Activated CD8-positive, alpha-beta T cell treated with anti-CD3 and anti-CD28 coated beads, Interleukin-2, amount 10 ng/mL, durations not matched to agents 7 days and 5 days (primary cell): ENCODE measurements around the gene SPECC1. TPM values are rescaled to one million over a fixed set of nuclear protein-coding genes. Genes with fewer than 3 reads are reported as not detected.
"Not testable (repeated sequence)": the region's sequence is repeated elsewhere in the genome, so short reads cannot be mapped to it uniquely, and the experiment has no call there.

Experiments
- ATAC-seq: fragments of 150-1000 bp; cut with Tn5 transposase; one replicate; pipeline ENCODE4 v1.10.0; 2021; ENCODE audit warnings: moderate library complexity
- CTCF ChIA-PET: fragments of 350-600 bp; sonication (Branson Sonifier 250); formaldehyde crosslinking; loops from one replicate; lab custom pipeline; 2021; ENCODE audit warnings: antibody characterized with exemption; lab: Charles Lee
- POLR2A ChIA-PET: fragments of 350-600 bp; sonication (Branson Sonifier 250); formaldehyde crosslinking; loops from one replicate; lab custom pipeline; 2021; ENCODE audit warnings: antibody characterized with exemption; lab: Charles Lee
- DNase-seq: peaks from one replicate; pipeline ENCODE4 v3.0.0-alpha.2; 2020
- H3K27ac Mint-ChIP-seq: one replicate; pipeline ENCODE4 v1.8.0; 2021; ENCODE audit warnings: mild to moderate bottlenecking, mixed read lengths
- H3K27me3 Mint-ChIP-seq: one replicate; pipeline ENCODE4 v1.8.0; 2021; ENCODE audit warnings: low read depth, mixed read lengths
- H3K36me3 Mint-ChIP-seq: one replicate; pipeline ENCODE4 v1.8.0; 2021; ENCODE audit warnings: low read depth, mixed read lengths
- H3K4me1 Mint-ChIP-seq: one replicate; pipeline ENCODE4 v1.8.0; 2021; ENCODE audit warnings: low read depth, mixed read lengths
- H3K4me3 Mint-ChIP-seq: one replicate; pipeline ENCODE4 v1.8.0; 2021; ENCODE audit warnings: mild to moderate bottlenecking, mixed read lengths
- H3K9me3 Mint-ChIP-seq: one replicate; pipeline ENCODE4 v1.8.0; 2022; ENCODE audit warnings: mixed read lengths; ENCODE audit not compliant: insufficient read depth
- total RNA-seq, 2 experiments: library from RNA; stranded (reverse); gene quantifications; one replicate each; pipeline ENCODE4 v1.2.3, GENCODE V29; 2021

Gene SPECC1
- total RNA-seq, 2 experiments from 2014 or later, result 4.2 to 5.3 TPM

DNA sequence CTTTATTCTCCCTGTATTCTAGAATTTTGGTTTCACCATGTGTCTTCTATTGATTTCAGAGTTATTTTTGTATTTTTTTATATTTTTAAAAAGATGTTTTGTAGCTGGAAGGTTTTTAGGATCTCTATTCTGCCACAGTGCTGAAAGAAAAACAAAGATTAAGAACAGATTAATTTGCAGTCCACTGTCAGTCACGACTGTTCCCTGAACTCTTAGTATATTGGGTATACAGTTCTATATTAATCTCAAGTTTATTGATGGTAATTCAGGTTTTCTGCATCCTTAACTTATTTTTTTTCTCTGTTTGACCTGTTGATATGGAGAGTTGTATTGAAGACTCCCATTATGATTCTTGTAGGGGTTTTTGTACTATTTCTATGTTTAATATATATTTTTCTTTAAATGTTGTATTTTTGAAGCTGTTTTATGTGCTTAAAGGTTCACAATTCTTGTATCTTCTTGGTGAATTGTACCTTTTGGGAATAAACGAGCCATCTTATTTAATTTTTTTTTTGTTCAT, 2.9 kb downstream of the SPECC1 start:
- Mint-ChIP-seq H3K4me1 (peaks cover 10% of the 10 kb centered on the region), H3K27ac (no peak overlapping the region), H3K4me3 (no peak overlapping the region), H3K36me3 (no peaks in the 10 kb centered on the region), H3K9me3 (no peaks in the 10 kb centered on the region), H3K27me3 (peaks cover 34% of the 10 kb centered on the region)
- ChIA-PET POLR2A (no interaction called here), CTCF (interaction anchor here (1.4 to 3.8 kb wide), 2 partner anchors 11 to 19 kb away, joined by 6 to 21 read pairs; no protein-coding TSS in a partner anchor)
- DNase-seq, result no peak
- ATAC-seq, result no peak

DNA sequence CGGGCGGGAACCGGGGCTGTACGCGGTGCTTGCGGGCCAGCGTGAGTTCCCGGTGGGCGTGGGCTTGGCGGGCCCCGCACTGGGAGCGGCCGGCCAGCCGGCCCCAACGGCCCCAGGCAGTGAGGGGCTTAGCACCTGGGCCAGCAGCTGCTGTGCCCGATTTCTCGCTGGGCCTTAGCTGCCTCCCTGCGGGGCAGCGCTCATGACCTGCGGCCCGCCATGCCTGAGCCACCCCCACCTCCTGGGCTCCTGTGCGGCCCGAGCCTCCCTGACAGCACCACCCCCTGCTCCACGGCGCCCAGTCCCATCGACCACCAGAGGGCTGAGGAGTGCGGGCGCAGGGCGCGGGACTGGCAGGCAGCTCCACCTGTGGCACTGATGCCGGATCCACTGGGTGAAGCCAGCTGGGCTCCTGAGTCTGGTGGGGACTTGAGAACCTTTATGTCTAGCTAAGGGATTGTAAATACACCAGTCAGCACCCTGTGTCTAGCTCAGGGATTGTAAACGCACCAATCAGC, 7.4 kb downstream of the SPECC1 start:
- DNase-seq, CTCF ChIA-PET, H3K27ac Mint-ChIP-seq, POLR2A ChIA-PET, H3K4me1 Mint-ChIP-seq, H3K36me3 Mint-ChIP-seq, H3K4me3 Mint-ChIP-seq, H3K9me3 Mint-ChIP-seq, ATAC-seq: not testable (repeated sequence)
- H3K27me3 Mint-ChIP-seq, result peaks cover 20% of the 10 kb centered on the region

DNA sequence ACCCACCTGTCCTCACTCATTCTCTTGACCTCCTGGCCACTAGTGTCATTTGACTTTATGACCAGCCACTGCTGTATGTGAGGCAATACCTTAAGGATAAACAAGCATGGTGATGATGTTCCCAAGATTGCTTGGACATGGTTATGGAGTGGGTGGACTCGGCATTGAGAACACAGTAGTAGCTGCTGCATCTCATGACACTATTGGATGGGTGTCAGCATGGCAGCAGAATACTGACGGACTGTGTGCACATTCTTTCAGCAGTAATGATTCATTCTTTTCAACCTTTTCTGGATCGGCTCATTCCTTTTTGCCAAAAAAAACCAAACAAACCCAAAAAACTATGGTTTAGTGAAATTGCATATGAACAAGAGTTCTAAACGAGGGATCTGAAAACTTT, 13.5 kb downstream of the SPECC1 start:
- Mint-ChIP-seq H3K9me3 (no peaks in the 10 kb centered on the region), H3K36me3 (no peaks in the 10 kb centered on the region), H3K27me3 (peaks cover 30% of the 10 kb centered on the region), H3K4me3 (no peak overlapping the region), H3K27ac (no peak overlapping the region), H3K4me1 (no peaks in the 10 kb centered on the region)
- DNase-seq, result no peak
- ChIA-PET CTCF (interaction anchor here (1.1 kb wide), 1 partner anchor 10 kb away, joined by 6 read pairs; no protein-coding TSS in a partner anchor), POLR2A (no interaction called here)
- no peak for ATAC-seq

DNA sequence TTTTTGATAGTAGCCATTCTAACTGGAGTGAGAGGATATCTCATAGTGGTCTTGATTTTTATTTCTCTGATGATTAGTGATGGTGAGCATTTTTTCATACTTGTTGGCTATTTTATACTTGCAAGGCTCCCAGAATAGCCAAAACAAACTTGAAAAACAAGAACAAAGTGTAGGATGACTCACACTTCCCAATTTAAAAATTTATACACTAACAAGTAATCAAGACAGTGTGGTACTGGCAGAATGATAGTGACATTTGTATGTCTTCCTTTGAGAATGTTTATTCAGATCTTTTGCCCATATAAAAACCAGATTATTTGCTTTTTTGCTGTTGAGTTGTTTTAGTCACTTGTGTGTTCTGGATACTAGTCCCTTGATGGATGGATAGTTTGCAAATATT, 17.8 kb downstream of the SPECC1 start:
- CTCF ChIA-PET, result no interaction called here
- DNase-seq (no peak), ATAC-seq (no peak)
- Mint-ChIP-seq H3K27ac (no peak overlapping the region), H3K4me1 (peaks cover 4% of the 10 kb centered on the region), H3K27me3 (peaks cover 30% of the 10 kb centered on the region), H3K4me3 (no peak overlapping the region), H3K36me3 (no peaks in the 10 kb centered on the region), H3K9me3 (no peaks in the 10 kb centered on the region)
- POLR2A ChIA-PET, result no interaction called here

DNA sequence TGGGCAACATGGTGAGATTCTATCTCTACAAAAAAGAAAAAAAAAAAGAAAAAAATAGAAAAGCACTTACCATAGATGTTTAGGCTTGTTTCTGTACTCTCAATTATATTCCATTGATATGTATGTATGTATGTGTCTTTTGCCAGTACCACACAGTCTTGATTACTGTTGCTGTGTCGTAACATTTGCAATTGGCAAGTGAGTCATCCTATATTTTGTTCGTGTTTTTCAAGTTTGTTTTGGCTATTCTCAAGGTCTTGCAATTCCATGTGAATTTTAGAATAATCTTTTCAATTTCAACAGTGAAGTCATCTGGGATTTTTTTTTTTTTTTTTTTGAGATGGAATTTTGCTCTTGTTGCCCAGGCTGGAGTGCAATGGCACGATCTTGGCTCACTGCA, 19.3 kb downstream of the SPECC1 start:
- Mint-ChIP-seq H3K36me3 (no peaks in the 10 kb centered on the region), H3K9me3 (no peaks in the 10 kb centered on the region), H3K27me3 (peaks cover 27% of the 10 kb centered on the region), H3K4me3 (no peak overlapping the region), H3K27ac (no peak overlapping the region), H3K4me1 (peaks cover 8% of the 10 kb centered on the region)
- POLR2A ChIA-PET, result no interaction called here
- CTCF ChIA-PET, result no interaction called here
- DNase-seq (no peak), ATAC-seq (no peak)

DNA sequence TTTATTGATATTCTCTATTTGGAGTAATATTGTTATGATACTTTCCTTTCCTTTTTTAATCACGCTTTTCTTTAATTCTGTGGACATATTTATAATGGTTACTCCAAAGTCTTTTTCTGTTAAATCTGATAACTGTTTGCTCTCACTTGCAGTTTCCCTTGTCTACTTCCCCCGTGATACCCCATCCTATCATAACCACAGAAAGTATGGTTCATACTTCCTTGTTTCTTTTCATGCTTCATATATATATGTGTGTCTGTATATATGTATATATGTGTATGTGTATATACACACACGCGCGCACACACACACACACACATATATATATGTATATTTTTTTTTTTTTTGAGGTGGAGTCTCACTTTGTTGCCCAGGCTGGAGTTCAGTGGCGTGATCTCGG, 23.5 kb downstream of the SPECC1 start:
- no peaks in the 10 kb centered on the region for H3K36me3 Mint-ChIP-seq
- peaks cover 8% of the 10 kb centered on the region for H3K27me3 Mint-ChIP-seq
- no peak overlapping the region for H3K27ac Mint-ChIP-seq
- no peaks in the 10 kb centered on the region for H3K9me3 Mint-ChIP-seq
- POLR2A ChIA-PET, result no interaction called here
- no peak for ATAC-seq
- DNase-seq, result no peak
- no peak overlapping the region for H3K4me3 Mint-ChIP-seq
- CTCF ChIA-PET, result no interaction called here
- H3K4me1 Mint-ChIP-seq, result peaks cover 8% of the 10 kb centered on the region

DNA sequence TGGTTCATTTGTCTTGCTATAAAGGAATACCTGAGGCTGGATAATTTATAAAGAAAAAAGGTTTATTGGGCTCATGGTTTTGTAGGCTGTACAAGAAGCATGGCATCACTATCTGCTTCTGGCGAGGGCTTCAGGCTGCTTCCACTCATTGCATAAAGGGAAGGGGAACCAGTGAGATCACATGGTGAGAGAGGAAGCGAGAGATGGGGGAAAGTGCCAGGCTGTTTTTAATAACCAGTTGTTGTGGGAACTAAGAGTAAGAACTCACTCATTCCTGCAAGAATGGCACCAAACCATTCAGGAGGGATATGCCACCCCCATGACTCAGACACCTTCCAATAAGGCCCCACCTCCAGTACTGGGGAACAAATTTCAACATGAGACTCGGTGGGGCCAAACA, 24.3 kb downstream of the SPECC1 start:
- CTCF ChIA-PET, result interaction anchor here (0.6 kb wide), 1 partner anchor 9 kb away, joined by 3 read pairs; no protein-coding TSS in a partner anchor

DNA sequence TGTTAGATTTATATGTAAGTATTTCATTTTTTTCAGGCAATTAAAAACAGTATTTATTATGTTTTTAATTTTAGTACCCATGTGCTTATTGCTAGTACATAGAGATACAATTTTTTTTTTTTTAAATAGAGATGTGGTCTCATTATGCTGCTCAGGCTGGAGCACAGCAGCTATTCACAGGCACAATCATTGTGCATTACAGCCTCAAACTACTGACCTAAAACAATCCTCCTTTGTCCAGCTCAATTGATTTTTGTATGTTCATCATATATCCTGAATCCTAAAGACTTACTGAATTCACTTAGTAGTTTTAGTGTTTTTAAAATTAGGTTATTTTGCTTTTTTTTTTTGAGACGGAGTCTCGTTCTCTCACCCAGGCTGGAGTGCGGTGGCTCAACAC, 26.3 kb downstream of the SPECC1 start:
- CTCF ChIA-PET, result no interaction called here
- POLR2A ChIA-PET, result interaction anchor here (2.1 kb wide), 1 partner anchor 27 kb away, joined by 6 read pairs; the partner anchor contains the start of gene SPECC1
- peaks cover 4% of the 10 kb centered on the region for H3K27me3 Mint-ChIP-seq
- H3K4me3 Mint-ChIP-seq, result no peak overlapping the region
- H3K36me3 Mint-ChIP-seq, result no peaks in the 10 kb centered on the region
- H3K27ac Mint-ChIP-seq, result no peak overlapping the region
- no peak for ATAC-seq
- DNase-seq, result no peak
- H3K4me1 Mint-ChIP-seq, result peaks cover 8% of the 10 kb centered on the region
- H3K9me3 Mint-ChIP-seq, result no peaks in the 10 kb centered on the region

More for the DNA sequence above, 24.3 kb downstream of the SPECC1 start:
- Mint-ChIP-seq H3K4me1 (peaks cover 8% of the 10 kb centered on the region), H3K9me3 (no peaks in the 10 kb centered on the region), H3K36me3 (no peaks in the 10 kb centered on the region), H3K27ac (no peak overlapping the region), H3K4me3 (no peak overlapping the region), H3K27me3 (peaks cover 6% of the 10 kb centered on the region)
- POLR2A ChIA-PET, result no interaction called here
- DNase-seq, result no peak
- no peak for ATAC-seq

DNA sequence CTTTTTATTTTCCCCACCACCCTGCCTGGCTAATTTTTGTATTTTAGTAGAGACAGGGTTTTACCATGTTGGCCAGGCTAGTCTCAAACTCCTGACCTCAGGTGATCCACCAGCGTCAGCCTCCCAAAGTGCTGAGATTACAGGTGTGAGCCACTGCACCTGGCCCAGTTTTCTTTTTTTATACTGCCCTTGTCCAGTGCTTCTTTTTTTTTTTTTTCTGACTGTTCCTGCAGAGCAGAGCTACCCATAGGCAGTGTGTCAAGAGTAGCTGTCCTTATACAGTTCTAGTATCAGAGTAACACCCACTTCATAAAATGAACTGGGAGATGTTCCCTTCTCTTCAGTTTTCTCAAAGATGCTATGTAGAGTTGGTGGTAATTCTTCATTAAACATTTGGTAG, 28.1 kb downstream of the SPECC1 start:
- not testable (repeated sequence) for H3K27ac Mint-ChIP-seq, H3K27me3 Mint-ChIP-seq, H3K4me1 Mint-ChIP-seq, ATAC-seq, H3K4me3 Mint-ChIP-seq, H3K9me3 Mint-ChIP-seq, DNase-seq, H3K36me3 Mint-ChIP-seq
- CTCF ChIA-PET, result interaction anchor here (0.8 kb wide), 1 partner anchor 22 kb away, joined by 3 read pairs; no protein-coding TSS in a partner anchor
- POLR2A ChIA-PET, result interaction anchor here (2.1 kb wide), 1 partner anchor 28 kb away, joined by 6 read pairs; the partner anchor contains the start of gene SPECC1

DNA sequence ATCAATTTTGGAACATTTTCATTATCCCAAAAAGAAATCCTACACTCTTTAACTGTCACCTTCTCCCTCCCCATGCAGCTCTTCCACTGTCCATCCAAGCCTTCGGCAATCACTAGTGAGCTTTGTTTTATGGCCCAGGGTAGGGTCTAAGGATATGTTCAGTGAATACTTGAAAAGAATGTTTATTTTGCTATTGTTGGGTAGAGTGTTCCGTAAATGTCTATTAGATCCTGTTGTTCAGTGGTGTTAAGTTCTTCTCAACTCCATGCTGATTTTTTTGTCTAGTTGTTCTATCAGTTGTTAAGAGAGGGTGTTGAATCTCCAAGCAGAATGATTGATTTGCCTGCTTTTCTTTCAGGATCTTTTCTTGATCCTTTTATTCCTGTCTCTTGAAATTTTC, 29.9 kb downstream of the SPECC1 start:
- ATAC-seq, result no peak
- Mint-ChIP-seq H3K4me3 (no peak overlapping the region), H3K27me3 (peaks cover 4% of the 10 kb centered on the region), H3K4me1 (peaks cover 10% of the 10 kb centered on the region), H3K9me3 (no peaks in the 10 kb centered on the region), H3K27ac (no peak overlapping the region), H3K36me3 (no peaks in the 10 kb centered on the region)
- no peak for DNase-seq
- ChIA-PET POLR2A (no interaction called here), CTCF (interaction anchor here (0.7 kb wide), 1 partner anchor 10 kb away, joined by 3 read pairs; no protein-coding TSS in a partner anchor)

DNA sequence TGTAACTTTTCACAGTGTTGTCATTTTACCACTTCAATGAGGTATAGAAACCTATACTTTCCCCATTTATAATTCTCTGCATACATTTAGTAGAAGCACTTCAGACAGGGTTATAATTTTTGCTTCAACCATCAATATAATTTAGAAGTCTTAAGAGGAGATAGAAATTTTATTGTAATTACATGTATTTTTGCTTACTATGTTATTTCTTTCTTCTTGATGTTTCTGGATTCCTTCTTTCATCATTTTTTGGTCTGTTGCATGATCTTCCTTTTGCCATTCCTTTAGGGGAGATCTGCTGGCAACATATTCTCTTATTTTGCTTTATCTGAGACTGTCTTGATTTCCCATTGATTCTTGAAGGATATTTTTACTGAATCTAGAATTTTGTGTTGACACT, 31.1 kb downstream of the SPECC1 start:
- no peak overlapping the region for H3K27ac Mint-ChIP-seq
- peaks cover 4% of the 10 kb centered on the region for H3K27me3 Mint-ChIP-seq
- ChIA-PET CTCF (no interaction called here), POLR2A (no interaction called here)
- ATAC-seq, result no peak
- no peaks in the 10 kb centered on the region for H3K9me3 Mint-ChIP-seq
- H3K36me3 Mint-ChIP-seq, result no peaks in the 10 kb centered on the region
- H3K4me3 Mint-ChIP-seq, result no peak overlapping the region
- H3K4me1 Mint-ChIP-seq, result peaks cover 10% of the 10 kb centered on the region
- no peak for DNase-seq

DNA sequence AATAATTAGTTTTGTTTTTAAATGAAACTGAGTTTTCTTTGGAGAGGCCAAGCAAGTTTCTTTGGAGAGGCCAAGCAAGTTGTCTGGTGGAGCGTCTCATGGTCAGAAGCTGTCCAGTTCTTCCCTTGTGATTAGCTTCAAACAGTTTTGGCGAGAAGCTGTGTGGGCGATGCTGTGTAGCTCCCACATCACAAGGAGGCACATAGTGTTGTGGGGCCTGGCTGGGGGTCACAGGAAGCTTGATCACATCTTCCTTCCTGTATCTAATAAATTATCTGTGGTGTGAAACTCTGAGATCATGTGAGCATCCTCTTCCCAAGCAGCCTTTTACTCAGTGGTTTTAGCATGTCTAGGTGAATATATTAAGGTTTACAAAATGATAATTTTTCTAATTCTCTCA, 33.9 kb downstream of the SPECC1 start:
- ATAC-seq, result no peak
- CTCF ChIA-PET, result interaction anchor here (0.6 to 1.8 kb wide), 5 partner anchors 9 to 60 kb away, joined by 3 to 6 read pairs (median 3); no protein-coding TSS in a partner anchor
- Mint-ChIP-seq H3K9me3 (no peaks in the 10 kb centered on the region), H3K4me3 (no peak overlapping the region), H3K4me1 (peaks cover 10% of the 10 kb centered on the region), H3K27me3 (peaks cover 5% of the 10 kb centered on the region), H3K36me3 (no peaks in the 10 kb centered on the region), H3K27ac (peak overlapping the region; percentile 9)
- DNase-seq, result peak; percentile 22
- POLR2A ChIA-PET, result interaction anchor here (0.5 kb wide), 1 partner anchor 650 kb away, joined by 4 read pairs; no protein-coding TSS in a partner anchor
